NCI-H2171 (cell line): ENCODE data around the gene EEFSEC.

Experiments used
- DNase-seq: peaks from one replicate; lab custom pipeline; 2025; lab: John Stamatoyannopoulos, UW

EEFSEC gene

DNA sequence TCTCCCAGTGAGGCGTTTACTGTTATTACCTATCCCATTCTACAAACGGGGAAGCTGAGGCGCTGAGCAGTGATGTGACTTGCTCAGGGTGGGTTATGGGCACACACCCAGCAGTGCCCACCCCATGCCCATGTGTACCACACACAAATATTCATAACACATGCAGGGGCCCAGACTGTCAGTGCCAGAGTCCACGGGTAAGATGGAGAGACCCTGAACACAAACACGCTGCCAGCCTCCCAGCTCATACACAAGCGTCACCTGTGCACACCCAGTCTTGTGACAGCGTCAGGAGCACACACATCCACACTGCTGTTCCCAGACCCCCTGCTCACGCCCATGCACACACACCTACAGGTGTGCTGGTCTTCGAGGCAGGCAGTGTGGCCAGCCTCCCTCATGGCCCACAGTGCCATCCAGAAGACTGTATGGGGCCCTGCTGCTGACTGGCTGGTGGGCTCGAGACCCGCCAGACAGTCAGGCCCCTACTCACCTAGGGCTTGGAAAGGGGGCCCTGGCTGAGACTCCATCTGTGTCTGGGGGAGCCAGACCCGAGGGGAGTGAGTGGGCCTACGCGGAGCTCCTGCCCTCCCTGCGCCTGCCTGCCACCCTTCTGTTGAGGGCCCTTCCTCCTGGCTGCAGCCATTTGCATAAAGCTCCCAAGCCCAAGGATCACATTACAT is 274.0 kb downstream of the EEFSEC start:
- DNase-seq: peak; percentile 12

- no peak for DNase-seq
These were observed 274.9 kb downstream of the EEFSEC start for GRCh38 chr3:128427872-128428822.

- no peak for DNase-seq
These were observed 276.0 kb downstream of the EEFSEC start for GRCh38 chr3:128429275-128429674.

DNA sequence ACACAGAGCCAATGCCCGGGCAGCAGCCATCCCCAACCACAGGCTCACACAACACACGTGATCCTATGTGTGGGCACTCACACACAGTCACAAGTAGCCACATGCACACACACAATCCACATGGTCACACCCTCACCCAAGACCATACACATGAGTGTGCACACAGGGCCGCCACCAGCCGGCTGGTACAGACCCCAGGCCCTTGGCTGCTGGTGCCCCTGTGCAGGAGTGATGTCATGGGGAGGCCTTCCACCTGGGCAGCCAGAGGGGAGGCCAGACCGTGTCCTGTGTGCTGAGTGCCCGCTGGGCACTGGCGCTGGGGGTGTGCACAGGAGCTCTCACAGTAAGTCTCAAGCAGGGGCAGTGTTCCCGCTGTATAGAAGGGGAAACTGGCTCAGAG is 276.5 kb downstream of the EEFSEC start:
- no peak for DNase-seq

DNA sequence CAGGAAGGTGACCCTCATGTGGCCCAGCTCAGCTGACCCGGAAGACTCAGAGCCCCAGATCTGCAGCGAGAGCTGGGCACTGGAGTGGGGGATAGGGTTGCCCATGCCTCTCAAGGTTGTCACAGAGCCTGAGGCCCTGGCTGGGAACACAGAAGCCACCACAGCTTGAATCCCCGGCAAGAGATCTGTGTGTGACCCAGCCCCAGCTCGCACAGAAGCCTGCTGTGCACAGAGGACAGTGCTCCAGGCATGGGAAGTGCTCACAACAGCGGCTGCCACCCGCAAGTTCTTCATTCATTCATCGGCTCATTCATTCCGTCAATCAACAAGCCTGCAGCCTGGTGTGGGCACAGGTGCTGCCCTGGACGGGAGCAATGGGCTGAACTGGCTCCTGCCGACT is 277.0 kb downstream of the EEFSEC start:
- DNase-seq: no peak

GRCh38 chr3:128430731-128431130 is 277.4 kb downstream of the EEFSEC start:
- DNase-seq: no peak

DNA sequence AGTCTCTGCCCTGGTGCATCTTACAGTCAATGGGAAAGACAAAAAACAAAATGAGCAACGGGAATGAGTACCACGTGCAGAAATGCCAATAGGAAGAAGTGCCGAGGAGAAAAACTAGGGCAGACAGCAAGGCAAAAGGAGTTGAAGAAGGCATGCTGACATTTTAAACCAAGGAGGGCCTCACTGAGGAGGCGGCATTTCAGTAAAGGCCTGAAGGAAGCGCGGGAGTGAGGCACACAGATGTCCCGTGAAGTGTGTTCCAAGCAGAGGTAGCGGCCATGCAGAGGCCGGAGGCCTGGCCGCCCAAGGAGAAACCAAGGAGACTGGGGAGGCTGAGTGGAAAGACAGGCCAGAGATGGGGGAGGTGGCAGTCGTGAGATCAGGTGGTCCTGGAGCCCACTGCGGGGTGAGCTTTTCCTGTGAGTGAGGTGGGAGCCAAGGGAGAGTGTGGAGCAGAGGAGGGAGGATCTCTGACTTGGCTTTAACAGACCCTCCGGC is 278.6 kb downstream of the EEFSEC start:
- no peak for DNase-seq

- DNase-seq: no peak
These were observed 279.2 kb downstream of the EEFSEC start for GRCh38 chr3:128432301-128432970.

DNA sequence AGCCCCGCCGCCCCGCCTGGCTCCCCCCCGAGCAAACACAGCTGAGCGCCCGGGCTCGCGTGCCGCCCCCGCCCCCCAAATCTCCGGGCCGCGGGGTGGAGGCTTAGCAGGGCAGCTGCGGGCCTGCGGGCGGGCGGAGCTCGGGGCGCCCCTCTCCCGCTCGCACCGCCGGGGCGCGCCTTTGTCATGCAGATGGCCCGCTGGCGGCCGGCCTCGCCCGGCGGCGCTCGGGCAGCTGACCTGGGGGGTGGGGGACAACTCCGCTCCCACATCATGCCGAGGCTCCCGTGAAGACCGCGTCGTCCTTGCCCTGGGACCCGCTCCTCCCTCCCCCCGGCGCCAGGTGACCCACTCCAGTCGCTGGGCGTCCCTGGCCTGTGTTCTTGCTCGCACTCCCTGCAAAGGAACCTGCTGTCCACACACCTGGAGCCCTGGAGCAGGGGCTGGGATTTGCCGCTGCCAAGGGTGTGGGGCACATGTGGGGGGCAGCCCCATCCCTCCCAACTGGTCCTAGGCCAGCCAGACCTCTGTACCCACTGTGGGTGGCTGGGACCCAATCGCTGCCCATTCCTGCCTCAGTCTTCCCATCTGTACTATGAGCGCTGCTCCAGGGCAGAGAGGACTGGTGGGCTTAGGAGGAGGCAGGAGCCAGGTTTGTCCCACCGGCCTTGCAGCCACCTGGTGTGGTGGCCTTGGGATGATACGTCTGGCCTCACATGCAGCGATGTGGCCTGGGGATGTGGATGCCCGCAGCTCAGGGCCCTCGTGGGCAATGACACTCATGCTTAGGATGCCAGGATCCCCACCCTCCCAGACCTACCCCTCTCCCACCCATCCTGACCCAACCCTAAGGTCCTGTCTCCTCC is 279.9 kb downstream of the EEFSEC start:
- peak; percentile 23 for DNase-seq

GRCh38 chr3:128433837-128434165 is 280.5 kb downstream of the EEFSEC start:
- DNase-seq: no peak

DNA sequence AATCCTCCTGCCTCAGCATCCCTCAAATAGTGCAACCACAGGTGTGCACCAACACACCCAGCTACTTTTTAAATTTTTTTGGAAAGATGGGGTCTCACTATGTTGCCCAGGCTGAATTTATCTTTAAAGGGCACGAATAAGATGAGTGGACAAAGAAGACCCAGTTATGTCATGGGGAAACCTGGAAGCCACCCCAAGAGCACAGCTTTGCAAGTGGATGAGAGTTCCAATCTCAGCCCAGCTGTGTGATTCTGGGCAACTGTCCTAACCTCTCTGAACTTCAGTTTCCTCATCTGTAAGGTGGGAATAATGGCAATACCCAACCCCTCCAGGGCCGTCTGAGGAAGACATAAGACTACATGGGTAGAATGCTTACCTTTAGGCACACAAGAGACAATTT is 281.2 kb downstream of the EEFSEC start:
- no peak for DNase-seq

GRCh38 chr3:128435058-128435457 is 281.8 kb downstream of the EEFSEC start:
- DNase-seq: no peak

- DNase-seq: no peak
These were observed 282.3 kb downstream of the EEFSEC start for GRCh38 chr3:128435561-128435960.

- DNase-seq: no peak
These were observed 282.9 kb downstream of the EEFSEC start for GRCh38 chr3:128436214-128436613.

DNA sequence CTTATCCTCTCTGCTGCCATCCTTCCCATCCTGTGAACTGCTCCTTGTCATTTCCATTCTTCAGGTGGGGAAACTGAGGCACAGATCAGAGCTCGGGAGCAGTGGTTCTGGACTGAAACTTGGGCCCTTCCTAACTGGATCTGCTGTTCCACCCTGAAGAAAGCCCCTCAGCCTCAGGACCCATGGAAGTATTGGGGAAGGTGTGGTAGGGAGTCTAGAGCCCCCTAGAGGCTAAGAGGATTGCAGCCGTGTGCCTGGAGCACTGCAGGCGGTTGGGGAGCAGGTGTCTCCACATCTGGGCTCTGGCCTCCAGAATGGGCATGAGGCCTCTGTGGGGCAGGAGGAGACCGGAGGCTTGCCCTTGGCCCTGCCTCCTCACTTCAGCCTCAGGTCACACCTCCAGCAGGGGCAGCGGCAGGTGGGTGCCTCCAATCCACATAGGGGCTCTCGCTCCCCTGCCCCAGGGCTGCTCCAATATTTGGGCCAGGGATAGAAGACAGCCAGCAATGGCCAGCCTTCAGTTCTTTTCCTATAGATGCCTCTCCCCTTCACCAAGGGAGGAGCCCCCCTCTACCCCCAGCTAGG is 285.3 kb downstream of the EEFSEC start:
- no peak for DNase-seq

- DNase-seq: no peak
These were observed 285.9 kb downstream of the EEFSEC start for GRCh38 chr3:128439226-128439625.

DNA sequence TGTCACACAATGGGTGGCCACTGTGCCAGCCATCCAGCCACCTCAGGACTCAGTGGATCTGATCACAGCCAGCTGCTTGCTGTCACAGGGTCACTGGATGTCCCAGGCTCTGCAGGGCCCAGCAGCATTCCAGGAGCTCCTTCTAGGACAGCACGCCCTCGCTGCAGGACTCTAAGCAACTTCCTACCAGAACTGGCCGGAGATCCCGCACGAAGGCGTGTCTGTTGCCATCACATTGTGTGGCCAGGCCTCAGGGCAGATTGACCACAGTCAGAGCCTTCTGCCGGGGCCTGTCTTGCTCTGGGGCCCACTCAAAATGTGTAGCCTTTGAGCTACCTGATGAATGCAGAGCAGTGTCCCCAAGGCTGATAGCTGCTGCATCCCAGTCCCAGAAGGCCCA is 288.8 kb downstream of the EEFSEC start:
- no peak for DNase-seq

- DNase-seq: no peak
These were observed 289.7 kb downstream of the EEFSEC start for GRCh38 chr3:128442949-128443348.

- DNase-seq: no peak
These were observed 290.5 kb downstream of the EEFSEC start for GRCh38 chr3:128443771-128444170.

- DNase-seq: no peak
These were observed 292.1 kb downstream of the EEFSEC start for GRCh38 chr3:128445357-128445756.

DNA sequence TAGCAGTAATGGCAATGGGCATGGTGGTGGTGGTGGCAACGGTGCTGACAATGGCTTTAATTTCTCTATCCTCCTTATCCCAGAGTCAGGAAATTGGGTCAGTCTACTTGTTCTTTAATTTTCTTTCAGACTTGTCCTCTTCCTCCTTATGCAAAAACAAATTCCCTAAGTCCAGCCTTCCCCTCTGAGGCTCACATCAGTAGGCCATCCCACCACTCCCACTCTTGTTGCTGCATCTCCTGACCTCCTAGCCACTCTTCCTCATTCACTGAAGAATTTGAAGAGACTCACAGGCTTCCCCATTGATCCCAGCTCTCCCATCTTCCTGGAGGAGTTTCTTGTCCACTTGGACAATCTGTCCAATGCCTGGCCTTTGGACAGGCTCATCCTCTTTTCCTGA is 293.5 kb downstream of the EEFSEC start:
- DNase-seq: no peak
